DOHH2 (cell line): ENCODE results near the gene C1QTNF12.

Experiments
- H3F3A ChIP-seq: fragments of 200-600 bp; sonication (generic), shearing (Covaris generic); 2 replicates; pipeline ENCODE4 v1.6.0; 2016; ENCODE audit warnings: antibody characterized with exemption, mild to moderate bottlenecking; ENCODE audit not compliant: control insufficient read depth, insufficient read depth
- H3K27ac ChIP-seq: fragments of 200-600 bp; sonication (generic); 2 replicates; pipeline ENCODE4 v1.5.1; 2014; ENCODE audit warnings: low read depth, mild to moderate bottlenecking, low read length, moderate library complexity
- H3K27me3 ChIP-seq: fragments of 200-600 bp; sonication (generic); 2 replicates; pipeline ENCODE4 v1.6.1; 2014; ENCODE audit warnings: mild to moderate bottlenecking, low read length, mixed read lengths; ENCODE audit not compliant: control insufficient read depth
- H3K36me3 ChIP-seq: fragments of 200-600 bp; sonication (generic); 2 replicates; pipeline ENCODE4 v1.6.1; 2014; ENCODE audit warnings: mild to moderate bottlenecking, low read length, moderate library complexity, mixed read lengths; ENCODE audit not compliant: control insufficient read depth
- H3K4me1 ChIP-seq: fragments of 200-600 bp; sonication (generic); 2 replicates; pipeline ENCODE4 v1.6.1; 2014; ENCODE audit warnings: mild to moderate bottlenecking, low read length, mixed read lengths; ENCODE audit not compliant: control insufficient read depth
- H3K4me2 ChIP-seq: fragments of 200-600 bp; sonication (generic); 2 replicates; pipeline ENCODE4 v1.6.0; 2014; ENCODE audit warnings: mild to moderate bottlenecking, low read length, moderate library complexity
- H3K4me3 ChIP-seq: fragments of 200-600 bp; sonication (generic); 2 replicates; pipeline ENCODE4 v1.5.1; 2014; ENCODE audit warnings: mild to moderate bottlenecking, low read length, mixed read lengths
- H3K79me2 ChIP-seq: fragments of 200-600 bp; sonication (generic); 2 replicates; pipeline ENCODE4 v1.6.1; 2014; ENCODE audit warnings: mild to moderate bottlenecking, low read length, mixed read lengths; ENCODE audit not compliant: control insufficient read depth
- H3K9me2 ChIP-seq: fragments of 200-600 bp; sonication (generic); replicated peaks from 2 replicates; pipeline ENCODE4 v1.6.1; 2014; ENCODE audit warnings: mild to moderate bottlenecking, low read length, mixed read lengths; ENCODE audit not compliant: control insufficient read depth
- H3K9me3 ChIP-seq: fragments of 200-600 bp; sonication (generic); 2 replicates; pipeline ENCODE4 v1.6.1; 2014; ENCODE audit warnings: antibody characterized with exemption, low read length, mixed read lengths; ENCODE audit not compliant: control insufficient read depth, insufficient read depth
- H4K20me1 ChIP-seq: fragments of 200-600 bp; sonication (generic); 2 replicates; pipeline ENCODE4 v1.6.0; 2014; ENCODE audit warnings: low read depth, mild to moderate bottlenecking, antibody characterized with exemption, low read length, moderate library complexity; ENCODE audit not compliant: control insufficient read depth, insufficient read depth
- EZH2phosphoT487 ChIP-seq: fragments of 200-600 bp; sonication (generic); IDR thresholded peaks from 2 replicates; pipeline ENCODE4 v1.6.1; 2017; ENCODE audit warnings: borderline replicate concordance, mild to moderate bottlenecking, antibody characterized with exemption, low read length, moderate library complexity, mixed read lengths
- TF ChIP-seq, protein P1 (sequence below): fragments of 200-600 bp; sonication (generic); IDR thresholded peaks from one replicate; pipeline ENCODE4 v1.5.1; 2014; ENCODE audit warnings: antibody characterized with exemption, mild to moderate bottlenecking, low read depth, low read length; ENCODE audit not compliant: poor library complexity, severe bottlenecking

Gene C1QTNF12

GRCh38 chr1:1267488-1268283 is 21.2 kb upstream of the C1QTNF12 start:
- Histone ChIP-seq H3F3A (no peaks in the 10 kb centered on the region), H3K4me1 (peaks cover 18% of the 10 kb centered on the region)
- TF ChIP-seq, protein P1, sequence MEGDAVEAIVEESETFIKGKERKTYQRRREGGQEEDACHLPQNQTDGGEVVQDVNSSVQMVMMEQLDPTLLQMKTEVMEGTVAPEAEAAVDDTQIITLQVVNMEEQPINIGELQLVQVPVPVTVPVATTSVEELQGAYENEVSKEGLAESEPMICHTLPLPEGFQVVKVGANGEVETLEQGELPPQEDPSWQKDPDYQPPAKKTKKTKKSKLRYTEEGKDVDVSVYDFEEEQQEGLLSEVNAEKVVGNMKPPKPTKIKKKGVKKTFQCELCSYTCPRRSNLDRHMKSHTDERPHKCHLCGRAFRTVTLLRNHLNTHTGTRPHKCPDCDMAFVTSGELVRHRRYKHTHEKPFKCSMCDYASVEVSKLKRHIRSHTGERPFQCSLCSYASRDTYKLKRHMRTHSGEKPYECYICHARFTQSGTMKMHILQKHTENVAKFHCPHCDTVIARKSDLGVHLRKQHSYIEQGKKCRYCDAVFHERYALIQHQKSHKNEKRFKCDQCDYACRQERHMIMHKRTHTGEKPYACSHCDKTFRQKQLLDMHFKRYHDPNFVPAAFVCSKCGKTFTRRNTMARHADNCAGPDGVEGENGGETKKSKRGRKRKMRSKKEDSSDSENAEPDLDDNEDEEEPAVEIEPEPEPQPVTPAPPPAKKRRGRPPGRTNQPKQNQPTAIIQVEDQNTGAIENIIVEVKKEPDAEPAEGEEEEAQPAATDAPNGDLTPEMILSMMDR, result no peak
- TF ChIP-seq EZH2phosphoT487, result no peak

DNA sequence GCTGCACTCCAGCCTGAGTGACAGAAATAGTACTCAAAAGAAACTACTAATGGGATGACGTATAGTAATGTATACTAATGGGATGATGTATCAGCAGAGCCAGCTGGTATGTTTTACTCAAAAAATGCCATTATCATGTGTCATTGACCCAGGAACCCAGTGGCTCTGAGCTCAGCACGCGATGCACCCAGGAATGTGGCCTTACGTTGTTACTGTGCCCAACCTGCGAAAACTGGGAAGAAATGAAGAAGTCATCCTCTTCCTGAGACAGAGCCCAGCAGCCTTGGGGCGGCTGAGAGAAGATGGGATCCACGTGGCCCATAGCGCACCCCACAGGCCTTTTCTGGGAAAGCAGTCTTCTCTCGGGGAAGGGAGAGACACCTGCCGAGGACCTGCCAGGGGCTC is 18.3 kb upstream of the C1QTNF12 start:
- Histone ChIP-seq H3K4me1 (peaks cover 14% of the 10 kb centered on the region), H3K4me3 (no peak overlapping the region), H3K27ac (no peak overlapping the region), H3K9me2 (no peaks in the 10 kb centered on the region), H3F3A (0 out of 2 replicates have a peak, but pooled peaks cover 3% of the 10 kb centered on the region), H4K20me1 (no peaks in the 10 kb centered on the region), H3K79me2 (peaks cover 54% of the 10 kb centered on the region), H3K4me2 (no peak overlapping the region), H3K36me3 (peaks cover 74% of the 10 kb centered on the region), H3K9me3 (no peaks in the 10 kb centered on the region), H3K27me3 (no peaks in the 10 kb centered on the region)
- no peak for TF ChIP-seq EZH2phosphoT487
- TF ChIP-seq, protein P1, result peak; percentile 34

More at GRCh38 chr1:1267488-1268283, 21.2 kb upstream of the C1QTNF12 start:
- no peaks in the 10 kb centered on the region for H3K9me2 ChIP-seq
- H3K4me2 ChIP-seq, result no peak overlapping the region
- peaks cover 76% of the 10 kb centered on the region for H3K79me2 ChIP-seq
- H3K9me3 ChIP-seq, result no peaks in the 10 kb centered on the region
- peaks cover 20% of the 10 kb centered on the region for H4K20me1 ChIP-seq
- peaks cover 76% of the 10 kb centered on the region for H3K36me3 ChIP-seq
- H3K27ac ChIP-seq, result no peak overlapping the region
- no peaks in the 10 kb centered on the region for H3K27me3 ChIP-seq
- H3K4me3 ChIP-seq, result no peak overlapping the region

DNA sequence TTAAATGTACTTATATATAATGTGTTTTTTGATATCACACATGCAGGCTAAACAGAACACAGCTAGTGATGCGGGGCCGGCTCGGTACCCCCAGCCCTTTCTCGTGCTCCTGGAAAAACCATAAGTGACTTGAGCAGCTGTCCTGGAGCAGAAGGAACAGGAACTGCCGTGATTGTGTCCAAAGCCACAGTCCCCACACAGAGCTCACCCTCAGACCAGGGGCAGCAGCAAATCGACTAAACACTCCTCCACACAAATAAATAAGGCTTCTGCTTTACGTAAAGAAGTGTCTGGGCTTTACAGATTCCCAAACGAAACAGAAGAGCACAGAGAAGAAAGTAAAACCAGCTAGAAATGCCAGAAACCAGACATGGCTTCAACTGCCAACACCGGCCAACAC is 17.5 kb upstream of the C1QTNF12 start:
- Histone ChIP-seq H3K27ac (no peak overlapping the region), H3K4me3 (no peak overlapping the region), H3K79me2 (peaks cover 54% of the 10 kb centered on the region), H3K9me3 (no peaks in the 10 kb centered on the region), H4K20me1 (no peaks in the 10 kb centered on the region), H3K4me1 (peaks cover 19% of the 10 kb centered on the region), H3K9me2 (no peaks in the 10 kb centered on the region), H3K4me2 (no peak overlapping the region), H3K36me3 (peaks cover 79% of the 10 kb centered on the region), H3K27me3 (no peaks in the 10 kb centered on the region), H3F3A (0 out of 2 replicates have a peak, but pooled peaks cover 3% of the 10 kb centered on the region)
- TF ChIP-seq, protein P1, result no peak
- no peak for TF ChIP-seq EZH2phosphoT487
